HG03095 (cell line): Measurements from ENCODE around the gene NEK5.
"Not testable (repeated sequence)": the region's sequence is repeated elsewhere in the genome, so short reads cannot be mapped to it uniquely, and the experiment has no call there.

ENCODE experiments used
- ATAC-seq: cut with Tn5 transposase; IDR thresholded peaks from one replicate; pipeline ENCODE4 v1.9.1; 2021; ENCODE audit warnings: moderate library complexity; ENCODE audit not compliant: unreplicated experiment

Gene NEK5

GRCh38 chr13:52079891-52080290 is 49.0 kb downstream of the NEK5 start:
- ATAC-seq: not testable (repeated sequence)

GRCh38 chr13:52070929-52071523 is 57.8 kb downstream of the NEK5 start:
- ATAC-seq: no peak

- ATAC-seq: no peak
These were observed 61.6 kb downstream of the NEK5 start for GRCh38 chr13:52067237-52067636.

GRCh38 chr13:52061587-52061986 is 67.3 kb downstream of the NEK5 start:
- ATAC-seq: no peak

- ATAC-seq: not testable (repeated sequence)
These were observed 67.8 kb downstream of the NEK5 start for GRCh38 chr13:52061064-52061463.

GRCh38 chr13:52053460-52053859 is 75.4 kb downstream of the NEK5 start:
- no peak for ATAC-seq

- ATAC-seq: no peak
These were observed 77.5 kb downstream of the NEK5 start for GRCh38 chr13:52051400-52051799.

- ATAC-seq: no peak
These were observed 80.4 kb downstream of the NEK5 start for GRCh38 chr13:52048516-52048915.

GRCh38 chr13:52047463-52047862 is 81.4 kb downstream of the NEK5 start:
- ATAC-seq: no peak

GRCh38 chr13:52043675-52044074 is 85.2 kb downstream of the NEK5 start:
- no peak for ATAC-seq

- ATAC-seq: no peak
These were observed 92.8 kb downstream of the NEK5 start for GRCh38 chr13:52036037-52036436.

- no peak for ATAC-seq
These were observed 94.2 kb downstream of the NEK5 start for GRCh38 chr13:52034616-52035226.

- ATAC-seq: no peak
These were observed 95.8 kb downstream of the NEK5 start for GRCh38 chr13:52033039-52033438.

- not testable (repeated sequence) for ATAC-seq
These were observed 98.5 kb downstream of the NEK5 start for GRCh38 chr13:52030401-52030800.

GRCh38 chr13:52029569-52029968 is 99.3 kb downstream of the NEK5 start:
- no peak for ATAC-seq

- ATAC-seq: no peak
These were observed 101.0 kb downstream of the NEK5 start for GRCh38 chr13:52027832-52028231.

GRCh38 chr13:52026246-52026626 is 102.6 kb downstream of the NEK5 start:
- no peak for ATAC-seq

- no peak for ATAC-seq
These were observed 103.2 kb downstream of the NEK5 start for GRCh38 chr13:52025475-52026245.

GRCh38 chr13:52024481-52024880 is 104.4 kb downstream of the NEK5 start, which contains the start of gene UTP14C:
Gene UTP14C, plus strand, starts transcription at chr13:52024691. Its CDS starts 4,114 bp downstream, at chr13:52028805.
- no peak for ATAC-seq

- no peak for ATAC-seq
These were observed 106.5 kb downstream of the NEK5 start for GRCh38 chr13:52022356-52022755.

- ATAC-seq: no peak
These were observed 108.7 kb downstream of the NEK5 start for GRCh38 chr13:52020191-52020590.

GRCh38 chr13:52016296-52016695 is 112.6 kb downstream of the NEK5 start:
- no peak for ATAC-seq
